GM19397 (cell line): Measurements from ENCODE around the gene SENP1.

Experiments
- ATAC-seq: cut with Tn5 transposase; IDR thresholded peaks from one replicate; pipeline ENCODE4 v1.9.1; 2021; ENCODE audit warnings: mild to moderate bottlenecking, moderate library complexity; ENCODE audit not compliant: unreplicated experiment

The SENP1 gene

DNA sequence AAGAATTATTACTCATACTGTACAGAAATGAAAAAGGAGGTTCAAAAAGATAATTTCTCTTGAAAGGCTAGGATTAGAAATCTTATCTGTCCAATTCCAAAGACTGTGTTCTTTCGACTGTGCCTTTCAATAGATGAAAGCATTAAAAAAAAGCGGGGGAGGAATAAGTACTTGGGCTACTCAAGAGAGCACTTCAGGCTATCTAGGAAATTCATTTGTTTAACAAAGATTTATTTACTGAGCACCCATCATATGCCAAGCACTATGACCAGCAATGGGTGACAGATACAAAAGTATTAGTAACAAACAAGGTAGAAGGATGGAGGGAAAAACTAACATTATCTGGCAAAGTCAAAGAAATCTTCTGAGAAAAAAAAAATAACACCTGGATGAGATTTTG, 37.4 kb downstream of the SENP1 start:
- ATAC-seq = no peak

DNA sequence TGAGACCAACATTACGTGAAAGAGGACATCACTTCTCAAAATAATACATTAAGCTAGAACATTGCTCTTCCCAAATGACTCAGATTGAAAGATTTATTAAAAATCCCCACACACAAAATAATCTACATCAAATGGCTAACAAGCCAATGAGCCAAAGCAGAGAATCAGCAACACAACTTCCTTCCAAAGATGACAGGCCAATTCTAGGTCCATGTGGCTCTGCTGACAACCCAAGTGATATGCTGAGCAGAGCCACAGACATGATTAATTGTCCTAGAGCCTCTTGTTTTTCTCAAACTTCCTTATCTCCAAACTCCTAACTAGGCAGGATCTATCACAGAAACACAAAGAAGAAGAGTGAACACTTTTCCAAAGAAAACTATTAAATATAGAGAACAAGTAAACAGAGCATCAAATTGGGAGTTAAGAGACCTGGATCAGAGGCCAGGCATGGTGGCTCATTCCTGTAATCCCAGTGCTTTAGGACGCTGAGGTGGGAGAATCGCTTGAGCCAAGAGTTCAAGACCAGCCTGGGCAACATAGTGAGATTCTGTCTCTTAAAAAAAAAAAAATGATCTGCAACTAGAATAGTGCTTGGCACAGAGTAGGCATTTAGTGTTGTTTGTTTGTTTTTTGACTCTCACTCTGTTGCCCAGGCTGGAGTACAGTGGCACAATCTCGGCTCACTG, 38.5 kb downstream of the SENP1 start:
- ATAC-seq = no peak

DNA sequence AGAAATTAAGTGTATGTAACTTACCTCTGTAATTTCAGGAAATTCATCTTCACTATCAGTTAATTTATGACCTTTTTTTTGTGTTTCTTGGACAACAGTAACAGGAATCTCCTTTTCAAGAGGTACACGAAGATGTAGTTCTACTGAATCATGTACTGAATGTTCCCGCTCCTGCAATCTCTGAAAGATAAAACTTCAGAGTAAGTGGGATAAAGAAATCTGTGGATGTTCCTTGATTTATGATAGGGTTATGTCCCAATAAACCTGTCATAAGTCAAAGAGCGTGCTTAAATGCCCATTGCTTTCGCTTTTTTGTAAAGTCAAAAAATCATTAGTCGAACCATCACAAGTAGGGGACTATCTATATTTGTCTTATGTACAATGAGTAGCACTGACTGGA, 40.8 kb downstream of the SENP1 start:
- no peak for ATAC-seq

GRCh38 chr12:48063530-48063929, 42.3 kb downstream of the SENP1 start:
- ATAC-seq = no peak

DNA sequence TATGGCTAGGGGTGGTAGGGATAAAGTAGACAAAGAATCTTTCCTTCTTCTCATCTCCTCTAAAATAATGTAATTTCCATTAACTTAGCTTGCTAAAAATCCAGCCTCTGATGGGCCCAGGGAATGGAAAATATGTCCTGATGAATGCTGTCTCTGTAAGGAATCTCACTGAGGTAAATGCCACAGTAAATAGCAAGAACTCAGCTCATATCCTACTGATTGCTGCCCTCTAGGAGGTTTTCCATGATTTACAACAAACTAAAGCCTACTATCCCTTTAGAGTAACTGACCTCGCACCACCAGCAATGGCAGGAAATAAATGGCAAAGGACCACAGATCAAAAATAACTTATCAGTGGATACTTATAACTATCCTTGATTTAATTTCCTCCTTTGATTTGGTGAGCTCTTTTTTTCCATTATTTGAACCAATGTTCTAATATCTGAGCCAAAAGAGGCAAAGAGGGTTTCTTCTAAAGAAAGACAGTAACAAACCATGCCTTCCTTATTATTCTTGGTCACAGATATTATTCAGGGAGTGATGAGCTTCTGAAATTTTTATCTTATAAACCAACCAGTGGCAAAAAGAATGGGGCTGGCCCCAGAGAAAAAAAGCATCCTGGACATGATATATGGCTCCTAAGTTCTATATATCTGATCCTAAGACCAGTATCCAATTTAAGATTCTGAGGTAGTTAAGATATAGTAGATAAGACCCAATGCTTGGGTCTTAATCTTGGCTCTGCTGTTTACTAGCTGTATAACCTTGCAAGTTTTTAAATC, 43.8 kb downstream of the SENP1 start:
- no peak for ATAC-seq

GRCh38 chr12:48060474-48060873, 45.4 kb downstream of the SENP1 start:
- ATAC-seq = no peak

GRCh38 chr12:48058771-48059170, 47.1 kb downstream of the SENP1 start:
- ATAC-seq = no peak

DNA sequence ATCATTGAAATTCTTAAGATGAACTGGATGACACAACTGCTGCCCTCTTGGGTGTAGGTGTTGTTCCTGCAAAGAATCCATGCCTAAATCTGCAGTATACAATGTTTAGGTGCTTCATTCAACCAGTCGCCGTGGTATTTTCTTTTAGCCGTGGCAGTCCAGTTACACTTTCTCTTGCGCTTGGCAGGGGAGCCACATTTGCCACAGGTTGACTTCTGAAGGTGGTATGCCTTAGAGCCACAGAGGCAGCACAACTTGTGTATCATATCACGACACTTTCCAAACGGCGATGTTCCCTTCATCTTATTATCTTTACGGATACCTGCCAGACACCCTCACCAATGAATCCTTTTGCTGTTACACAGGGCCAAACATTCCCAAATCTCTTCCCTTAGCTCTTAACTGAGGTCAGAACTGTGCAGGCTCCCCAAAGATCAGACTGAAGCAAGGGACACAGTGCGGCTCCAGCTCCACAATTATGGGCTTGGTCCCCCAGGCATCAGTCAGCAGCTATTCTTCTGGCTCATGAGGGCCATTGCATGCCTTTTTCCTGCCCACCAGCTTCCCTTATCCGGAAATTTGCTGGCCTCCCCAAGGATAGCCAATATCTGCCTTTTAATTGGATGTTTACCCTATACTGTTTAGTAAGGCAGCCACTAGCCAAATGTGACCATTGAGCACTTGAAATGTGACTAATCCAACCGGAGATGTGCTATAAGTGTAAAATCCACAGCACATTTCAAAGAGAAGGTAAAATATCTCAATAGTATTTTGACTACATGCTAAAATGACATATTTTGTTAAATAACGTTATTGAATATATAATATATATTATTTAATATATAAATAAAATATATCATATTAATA, 50.7 kb downstream of the SENP1 start:
- no peak for ATAC-seq

GRCh38 chr12:48053883-48054282, 52.0 kb downstream of the SENP1 start:
- ATAC-seq = no peak

DNA sequence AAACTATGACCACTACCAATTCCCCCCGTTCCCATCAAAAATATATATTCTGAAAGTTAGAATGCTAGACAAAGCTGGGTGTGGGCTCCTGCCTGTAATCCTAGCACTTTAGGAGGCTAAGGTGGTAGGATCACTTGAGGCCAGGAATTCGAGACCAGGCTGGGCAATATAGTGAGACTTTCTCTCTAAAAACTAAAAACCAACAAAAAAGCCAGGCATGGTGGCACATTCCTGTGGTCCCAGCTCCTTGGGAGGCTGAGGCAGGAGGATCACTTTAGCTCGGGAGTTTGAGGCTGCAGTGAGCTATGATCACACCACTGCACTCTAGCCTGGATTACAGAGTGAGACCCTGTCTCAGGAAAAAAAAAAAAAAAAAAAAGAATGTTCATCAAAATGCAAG, 52.8 kb downstream of the SENP1 start:
- no peak for ATAC-seq

DNA sequence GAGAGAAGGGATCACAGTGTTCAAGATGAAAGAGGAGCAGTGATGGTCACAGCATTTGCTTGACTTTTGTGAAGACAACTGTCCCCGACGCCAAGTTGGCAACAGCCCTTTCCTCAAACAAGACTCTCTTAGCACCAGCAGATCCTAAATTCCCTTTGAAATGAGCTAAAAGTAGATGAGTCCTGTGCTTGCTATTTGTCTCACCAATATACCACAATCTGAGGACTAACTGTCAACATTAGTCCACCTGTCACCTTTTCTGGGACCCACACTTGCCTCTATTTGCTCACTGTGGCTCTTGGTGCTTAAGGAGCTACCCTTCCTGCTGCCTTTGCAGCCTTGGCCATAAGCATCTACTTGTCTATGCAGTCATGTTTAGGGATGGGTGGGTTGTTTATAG, 54.2 kb downstream of the SENP1 start:
- no peak for ATAC-seq

- no peak for ATAC-seq
Observed at GRCh38 chr12:48050174-48050573, 55.7 kb downstream of the SENP1 start.

GRCh38 chr12:48045965-48046518, 59.8 kb downstream of the SENP1 start:
- no peak for ATAC-seq

DNA sequence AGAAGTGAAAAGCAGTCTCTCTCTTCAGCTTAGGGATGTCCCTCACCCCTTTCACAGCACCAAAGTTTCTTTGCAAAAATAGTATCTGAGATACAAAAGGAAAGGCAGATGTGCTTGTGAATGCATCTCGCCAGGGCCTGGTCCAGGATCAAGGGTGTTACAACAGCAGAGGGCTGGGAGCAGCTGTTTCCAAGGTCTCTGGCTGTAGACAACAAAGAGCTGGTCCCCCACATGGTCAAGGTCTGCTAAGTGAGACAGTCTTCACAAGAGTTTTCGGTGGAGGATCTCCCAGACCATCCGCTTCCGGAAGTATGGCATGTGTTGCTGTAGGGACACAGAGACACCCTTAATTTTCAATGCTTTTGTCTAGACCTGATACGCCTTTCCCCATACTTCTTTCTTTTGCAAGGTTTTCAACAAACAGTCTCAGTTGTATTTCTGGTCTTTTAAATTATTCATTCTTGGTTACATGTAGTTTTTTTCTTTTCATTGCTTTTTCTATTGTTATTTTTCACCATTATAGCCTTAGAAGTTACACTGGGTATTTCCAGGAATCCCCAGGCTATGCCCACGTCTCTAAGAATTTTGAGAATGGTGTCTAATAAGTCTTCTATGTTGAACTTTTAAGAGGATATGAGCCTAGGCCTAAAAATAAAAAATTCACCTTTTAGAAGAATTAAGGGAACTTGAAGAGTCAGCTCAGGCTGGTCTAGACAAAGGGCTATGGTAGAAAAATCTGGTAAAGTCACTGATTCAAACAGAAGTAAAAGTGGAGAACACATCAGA, 60.6 kb downstream of the SENP1 start:
- ATAC-seq = no peak

DNA sequence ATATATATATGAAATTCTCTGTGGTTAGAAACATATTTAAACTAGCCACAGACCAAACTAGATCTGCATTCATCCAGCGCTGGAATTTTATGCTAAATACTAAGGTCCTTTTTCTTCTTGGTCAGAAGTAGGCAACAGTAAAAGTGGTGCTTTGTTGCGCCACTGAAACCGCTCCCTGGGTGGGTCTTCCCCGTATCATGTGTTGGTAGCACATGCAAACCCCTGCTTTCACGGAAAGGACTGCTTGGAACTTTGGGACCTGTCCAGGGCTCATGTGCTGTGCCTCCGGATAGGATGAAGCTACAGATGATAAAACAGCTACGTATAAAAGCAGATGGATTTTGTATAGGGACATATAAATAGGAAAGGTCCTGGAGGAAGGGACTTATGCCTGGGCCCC, 61.5 kb downstream of the SENP1 start:
- ATAC-seq = no peak

DNA sequence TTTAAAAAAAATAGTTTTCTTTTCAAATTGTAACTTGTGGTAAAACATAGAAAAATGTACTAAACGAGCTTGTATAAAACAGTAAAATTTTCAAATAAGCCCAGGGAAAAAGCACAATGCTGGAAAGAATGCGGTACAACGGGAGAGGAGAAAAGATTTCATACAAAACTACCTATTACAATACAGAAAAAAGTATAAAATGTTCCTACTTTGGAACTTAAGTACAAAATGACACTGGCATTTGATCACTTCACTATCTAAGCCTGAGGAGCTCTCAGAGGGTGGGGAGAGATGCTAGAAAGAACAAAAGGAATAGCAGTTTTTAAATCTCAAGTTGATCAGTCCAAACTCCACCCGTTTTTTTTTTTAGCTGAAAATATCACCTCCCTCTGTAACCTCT, 62.1 kb downstream of the SENP1 start:
- no peak for ATAC-seq

- ATAC-seq = no peak
Observed at GRCh38 chr12:48041591-48042423, 64.1 kb downstream of the SENP1 start.

GRCh38 chr12:48040354-48040753, 65.5 kb downstream of the SENP1 start:
- no peak for ATAC-seq

GRCh38 chr12:48039151-48039550, 66.7 kb downstream of the SENP1 start:
- ATAC-seq = no peak

- ATAC-seq = no peak
Observed at GRCh38 chr12:48038085-48038484, 67.8 kb downstream of the SENP1 start.
